K562 (cell line): ENCODE results near the gene VRK3. TPM values are rescaled to one million over a fixed set of nuclear protein-coding genes. Genes with fewer than 3 reads are reported as not detected.
A peak's percentile ranks its signal among the peaks of the same experiment; 100 is the strongest.

Experiments
- ATAC-seq: fragments of 200-7000 bp; cut with Tn5 transposase; 3 replicates; pipeline ENCODE4 v1.9.1; 2020; ENCODE audit warnings: moderate library complexity
- BruUV-seq: library from RNA; stranded (reverse); fragments of 400-500 nt; replicated peaks from 2 replicates; lab custom pipeline; 2021; lab: Mats Ljungman, UMichigan
- CTCF ChIA-PET: fragments of 300-600 bp; formaldehyde crosslinking; extraction: SDS; loops from one replicate; lab custom pipeline; 2021; ENCODE audit warnings: low intra/inter-chr PET ratio; lab: Yijun Ruan, JAX
- POLR2A ChIA-PET: fragments of 300-600, 350-650 bp; sonication (Branson Sonifier 250); formaldehyde crosslinking; extraction: SDS; loops from one replicate; lab custom pipeline; 2021; ENCODE audit warnings: antibody characterized with exemption, inconsistent platforms; lab: Yijun Ruan, JAX
- DNase-seq, 4 experiments: peaks; one replicate each; pipeline versions ENCODE4 v3.0.0 to v3.0.0-alpha.2; 2011 to 2018; ENCODE audit warnings: low spot score in 3 of 4, mixed read lengths in 3 of 4; ENCODE audit errors: extremely low read depth in 1 of 4
- FAIRE-seq: peaks from 2 replicates; lab custom pipeline; 2011; peaks lifted over from hg19 to GRCh38; lab: Jason Lieb, UNC
- H2AFZ ChIP-seq: 2 replicates; pipeline ENCODE4 v1.6.0; 2011; ENCODE audit warnings: low read depth, low read length, control low read depth, inconsistent platforms
- H3K27ac ChIP-seq: fragments of 200-600 bp; 3 replicates; pipeline ENCODE4 v1.8.0; 2011; ENCODE audit warnings: low read depth, mild to moderate bottlenecking, control low read depth, inconsistent platforms, low read length, moderate library complexity, mixed read lengths; ENCODE audit errors: extremely low read depth
- H3K27me3 ChIP-seq, 2 experiments: fragments of 300-600 bp in 1 of 2; 2 replicates in 1 of 2; 3 replicates in 1 of 2; pipeline versions ENCODE4 v1.6.0 to v1.8.0; 2011; ENCODE audit warnings: inconsistent platforms in 2 of 2, low read length in 2 of 2, mild to moderate bottlenecking in 1 of 2, mixed read lengths in 1 of 2, moderate library complexity in 1 of 2; ENCODE audit not compliant: control insufficient read depth in 2 of 2, insufficient read depth in 2 of 2
- H3K36me3 ChIP-seq: fragments of 300-600 bp; 3 replicates; pipeline ENCODE4 v1.8.0; 2011; ENCODE audit warnings: mild to moderate bottlenecking, low read length, inconsistent platforms; ENCODE audit not compliant: control insufficient read depth, insufficient read depth
- H3K4me1 ChIP-seq, 2 experiments: fragments of 200-600 bp in 1 of 2; replicated peaks in 1 of 2; 2 replicates in 1 of 2; 3 replicates in 1 of 2; pipeline versions ENCODE4 v1.5.1 to v1.8.0; 2011; ENCODE audit warnings: inconsistent platforms in 2 of 2, low read length in 2 of 2, mild to moderate bottlenecking in 1 of 2, mixed read lengths in 1 of 2, moderate library complexity in 1 of 2; ENCODE audit not compliant: control insufficient read depth in 2 of 2, insufficient read depth in 2 of 2
- H3K4me2 ChIP-seq: 2 replicates; pipeline ENCODE4 v1.6.1; 2011; ENCODE audit warnings: low read length, control low read depth, inconsistent platforms, mixed read lengths; ENCODE audit not compliant: insufficient read depth
- H3K4me3 ChIP-seq: fragments of 200-600 bp; sonication (generic), shearing (Covaris generic); 2 replicates; pipeline ENCODE4 v1.5.1; 2016; ENCODE audit warnings: control low read depth, inconsistent platforms
- H3K79me2 ChIP-seq: fragments of 200-600 bp; 3 replicates; pipeline ENCODE4 v1.8.0; 2011; ENCODE audit warnings: low read length, inconsistent platforms; ENCODE audit not compliant: control insufficient read depth, insufficient read depth
- H3K9ac ChIP-seq, 2 experiments: 2 replicates each; pipeline versions ENCODE4 v1.6.0 to v1.6.1; 2011; ENCODE audit warnings: low read depth in 2 of 2, low read length in 2 of 2, control low read depth in 1 of 2, inconsistent platforms in 1 of 2, mild to moderate bottlenecking in 1 of 2, mixed read lengths in 1 of 2; ENCODE audit not compliant: insufficient read depth in 1 of 2
- H3K9me1 ChIP-seq: one replicate; pipeline ENCODE4 v1.6.0; 2011; ENCODE audit warnings: inconsistent platforms, mild to moderate bottlenecking, low read length, moderate library complexity; ENCODE audit not compliant: control insufficient read depth, insufficient read depth
- H3K9me3 ChIP-seq: replicated peaks from 2 replicates; pipeline ENCODE4 v1.5.1; 2011; ENCODE audit warnings: low read depth, low read length, inconsistent platforms; ENCODE audit not compliant: control insufficient read depth, insufficient read depth
- H4K20me1 ChIP-seq: replicated peaks from 2 replicates; pipeline ENCODE4 v1.6.1; 2011; ENCODE audit warnings: low read length, inconsistent platforms, mixed read lengths; ENCODE audit not compliant: control insufficient read depth, insufficient read depth
- HMG20A ChIP-seq: fragments of 450-650 bp; formaldehyde crosslinking; conservative IDR thresholded peaks from 2 replicates; pipeline ENCODE4 v1.4.0; 2020; ENCODE audit warnings: mild to moderate bottlenecking, mixed read lengths
- L3MBTL2 ChIP-seq: fragments of 450-650 bp; IDR thresholded peaks from 2 replicates; pipeline ENCODE4 v1.6.1; 2016; ENCODE audit warnings: mild to moderate bottlenecking, moderate library complexity
- SMAD3 ChIP-seq: fragments of 450-650 bp; formaldehyde crosslinking; conservative IDR thresholded peaks from 2 replicates; pipeline ENCODE4 v1.4.0; 2020; ENCODE audit warnings: mild to moderate bottlenecking
- ZFX ChIP-seq: sonication (generic); formaldehyde crosslinking; IDR thresholded peaks from 2 replicates; pipeline ENCODE4 v1.8.0; 2022; ENCODE audit warnings: mild to moderate bottlenecking, missing genetic modification reagents, moderate library complexity
- ZNF311 ChIP-seq: fragments of 250-450 bp; sonication (Bioruptor Pico); IDR thresholded peaks from 2 replicates; pipeline ENCODE4 v1.4.0; 2020; ENCODE audit warnings: mild to moderate bottlenecking, moderate library complexity
- ZSCAN32 ChIP-seq: fragments of 450-650 bp; formaldehyde crosslinking; IDR thresholded peaks from 2 replicates; pipeline ENCODE4 v1.4.0; 2020; ENCODE audit warnings: mild to moderate bottlenecking, moderate library complexity
- WGBS: fragments of 100-300 bp; shearing (Covaris generic); methylation state at CpG from one replicate; pipeline ENCODE4 v1.1.6; 2016; ENCODE audit warnings: low coverage, mixed read lengths; ENCODE audit not compliant: insufficient coverage; ENCODE audit errors: missing lambda C conversion rate; 5-methylcytosine and 5-hydroxymethylcytosine counted together
- in situ Hi-C: fragments of 300-500 bp; cut with MboI; formaldehyde crosslinking; loops from 4 replicates; pipeline ENCODE4 v1.15.0; 2018; ENCODE audit warnings: inconsistent platforms, mixed read lengths
- intact Hi-C: fragments of 100-400 bp; cut with micrococcal nuclease; formaldehyde crosslinking; loops from 2 replicates; pipeline ENCODE4 v1.14.2; 2022
- polyA plus RNA-seq, 8 experiments: library from polyadenylated mRNA; depleted of rRNA in 4 of 8; stranded (reverse) in 5 of 8; unstranded in 3 of 8; fragments of >200 nt; fragmentation: Nextera tagmentation in 2 of 8; fragmentation: Illumina TruSeq in 1 of 8; extraction: Ambion mirVana in 2 of 8; extraction: Trizol in 1 of 8; gene quantifications; 2 replicates each; pipeline versions ENCODE4 v1.2.1 to v1.2.3, GENCODE V29; 2011 to 2014; ENCODE audit warnings: inconsistent platforms in 1 of 8, missing spikeins in 1 of 8
- total RNA-seq, 7 experiments: library from RNA; depleted of rRNA in 6 of 7; stranded (reverse); fragments of >200 nt in 6 of 7; fragmentation: Illumina TruSeq in 2 of 7; extraction: Trizol in 2 of 7; gene quantifications; 2 replicates each; pipeline versions ENCODE4 v1.2.1 to v1.2.3, GENCODE V29; 2011 to 2021; ENCODE audit warnings: low replicate concordance in 1 of 7
- TF ChIP-seq, protein P1 (sequence below): sonication (generic); formaldehyde crosslinking; IDR thresholded peaks from 2 replicates; pipeline ENCODE4 v1.8.0; 2022; ENCODE audit warnings: mild to moderate bottlenecking, low read depth, missing genetic modification reagents
- TF ChIP-seq, protein P2 (sequence below): IDR thresholded peaks from 2 replicates; pipeline ENCODE4 v1.6.1; 2014; ENCODE audit warnings: antibody characterized with exemption
- TF ChIP-seq, protein P3 (sequence below): fragments of 250-450 bp; sonication (Bioruptor Pico); IDR thresholded peaks from 2 replicates; pipeline ENCODE4 v1.5.0; 2022; ENCODE audit warnings: mild to moderate bottlenecking
- TF ChIP-seq, protein P4 (sequence below): fragments of 200-800 bp; sonication (Bioruptor generic); IDR thresholded peaks from 2 replicates; pipeline ENCODE4 v1.6.1; 2017; ENCODE audit warnings: missing genetic modification characterization, missing compliant biosample characterization
- TF ChIP-seq, protein P5 (sequence below), 2 experiments: fragments of 450-650 bp; conservative IDR thresholded peaks; 2 replicates each; pipeline ENCODE4 v1.6.1; 2017; ENCODE audit warnings: mild to moderate bottlenecking in 2 of 2, moderate library complexity in 2 of 2
- TF ChIP-seq, protein P6 (sequence below): sonication (generic); formaldehyde crosslinking; IDR thresholded peaks from 2 replicates; pipeline ENCODE4 v1.8.1; 2022; ENCODE audit warnings: missing genetic modification reagents

Gene VRK3
- total and polyA plus RNA-seq, 9 of the 15 experiments (the other 6 are each of a cell fraction or from before 2014, with no cell fraction given), result 25.6 to 94.3 (median 42.9) TPM

DNA sequence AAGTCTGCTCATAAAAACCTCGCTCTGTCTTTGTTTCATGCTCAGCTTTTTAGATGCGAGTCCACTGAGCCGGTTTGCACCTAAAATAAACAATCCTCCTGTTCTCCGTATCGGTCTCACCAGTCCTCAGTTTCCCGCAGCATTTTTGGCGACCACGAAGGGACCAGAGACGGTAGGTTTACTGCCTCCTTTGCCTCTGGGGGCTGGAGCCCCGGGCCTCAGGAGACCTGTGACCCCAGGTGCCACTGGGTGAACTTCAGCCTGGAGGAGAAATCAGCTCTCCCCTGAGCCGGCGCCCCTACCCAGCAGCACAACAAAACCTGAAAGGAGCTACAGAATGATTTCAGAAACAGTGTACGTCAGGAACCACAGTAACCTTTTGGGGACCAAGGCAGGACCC lies 72.3 kb downstream of the VRK3 start:
- Histone ChIP-seq H3K27me3 (no peaks in the 10 kb centered on the region; a peak in 2 of 5 replicates), H3K4me3 (no peak overlapping the region), H3K4me1 (peaks cover 18 to 21% of the 10 kb centered on the region in 2 experiments; a peak in 4 of 5 replicates), H3K36me3 (no peaks in the 10 kb centered on the region), H3K27ac (no peak overlapping the region), H3K9ac (no peak overlapping the region), H3K9me1 (no peaks in the 10 kb centered on the region), H3K4me2 (no peak overlapping the region), H3K9me3 (no peaks in the 10 kb centered on the region), H2AFZ (0 out of 2 replicates have a peak overlapping the region, but pooled peaks have one; percentile 76), H4K20me1 (no peaks in the 10 kb centered on the region), H3K79me2 (no peaks in the 10 kb centered on the region)
- BruUV-seq, result no TSS peak
- WGBS, result 51% methylated on average over 11 of the region's 13 CpGs
- FAIRE-seq, result no peak
- TF ChIP-seq, protein P1, sequence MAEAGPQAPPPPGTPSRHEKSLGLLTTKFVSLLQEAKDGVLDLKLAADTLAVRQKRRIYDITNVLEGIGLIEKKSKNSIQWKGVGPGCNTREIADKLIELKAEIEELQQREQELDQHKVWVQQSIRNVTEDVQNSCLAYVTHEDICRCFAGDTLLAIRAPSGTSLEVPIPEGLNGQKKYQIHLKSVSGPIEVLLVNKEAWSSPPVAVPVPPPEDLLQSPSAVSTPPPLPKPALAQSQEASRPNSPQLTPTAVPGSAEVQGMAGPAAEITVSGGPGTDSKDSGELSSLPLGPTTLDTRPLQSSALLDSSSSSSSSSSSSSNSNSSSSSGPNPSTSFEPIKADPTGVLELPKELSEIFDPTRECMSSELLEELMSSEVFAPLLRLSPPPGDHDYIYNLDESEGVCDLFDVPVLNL, result no peak
- TF ChIP-seq ZSCAN32 (CRISPR knock-in tag) (no peak), L3MBTL2 (no peak), SMAD3 (CRISPR knock-in tag) (no peak), ZNF311 (CRISPR knock-in tag) (no peak), ZFX (CRISPR knock-in tag) (no peak), HMG20A (CRISPR knock-in tag) (no peak)
- TF ChIP-seq, protein P2, sequence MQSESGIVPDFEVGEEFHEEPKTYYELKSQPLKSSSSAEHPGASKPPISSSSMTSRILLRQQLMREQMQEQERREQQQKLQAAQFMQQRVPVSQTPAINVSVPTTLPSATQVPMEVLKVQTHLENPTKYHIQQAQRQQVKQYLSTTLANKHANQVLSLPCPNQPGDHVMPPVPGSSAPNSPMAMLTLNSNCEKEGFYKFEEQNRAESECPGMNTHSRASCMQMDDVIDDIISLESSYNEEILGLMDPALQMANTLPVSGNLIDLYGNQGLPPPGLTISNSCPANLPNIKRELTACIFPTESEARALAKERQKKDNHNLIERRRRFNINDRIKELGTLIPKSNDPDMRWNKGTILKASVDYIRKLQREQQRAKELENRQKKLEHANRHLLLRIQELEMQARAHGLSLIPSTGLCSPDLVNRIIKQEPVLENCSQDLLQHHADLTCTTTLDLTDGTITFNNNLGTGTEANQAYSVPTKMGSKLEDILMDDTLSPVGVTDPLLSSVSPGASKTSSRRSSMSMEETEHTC, result no peak
- TF ChIP-seq, protein P3, sequence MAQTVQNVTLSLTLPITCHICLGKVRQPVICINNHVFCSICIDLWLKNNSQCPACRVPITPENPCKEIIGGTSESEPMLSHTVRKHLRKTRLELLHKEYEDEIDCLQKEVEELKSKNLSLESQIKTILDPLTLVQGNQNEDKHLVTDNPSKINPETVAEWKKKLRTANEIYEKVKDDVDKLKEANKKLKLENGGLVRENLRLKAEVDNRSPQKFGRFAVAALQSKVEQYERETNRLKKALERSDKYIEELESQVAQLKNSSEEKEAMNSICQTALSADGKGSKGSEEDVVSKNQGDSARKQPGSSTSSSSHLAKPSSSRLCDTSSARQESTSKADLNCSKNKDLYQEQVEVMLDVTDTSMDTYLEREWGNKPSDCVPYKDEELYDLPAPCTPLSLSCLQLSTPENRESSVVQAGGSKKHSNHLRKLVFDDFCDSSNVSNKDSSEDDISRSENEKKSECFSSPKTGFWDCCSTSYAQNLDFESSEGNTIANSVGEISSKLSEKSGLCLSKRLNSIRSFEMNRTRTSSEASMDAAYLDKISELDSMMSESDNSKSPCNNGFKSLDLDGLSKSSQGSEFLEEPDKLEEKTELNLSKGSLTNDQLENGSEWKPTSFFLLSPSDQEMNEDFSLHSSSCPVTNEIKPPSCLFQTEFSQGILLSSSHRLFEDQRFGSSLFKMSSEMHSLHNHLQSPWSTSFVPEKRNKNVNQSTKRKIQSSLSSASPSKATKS (CRISPR knock-in tag), result no peak
- TF ChIP-seq, protein P4, sequence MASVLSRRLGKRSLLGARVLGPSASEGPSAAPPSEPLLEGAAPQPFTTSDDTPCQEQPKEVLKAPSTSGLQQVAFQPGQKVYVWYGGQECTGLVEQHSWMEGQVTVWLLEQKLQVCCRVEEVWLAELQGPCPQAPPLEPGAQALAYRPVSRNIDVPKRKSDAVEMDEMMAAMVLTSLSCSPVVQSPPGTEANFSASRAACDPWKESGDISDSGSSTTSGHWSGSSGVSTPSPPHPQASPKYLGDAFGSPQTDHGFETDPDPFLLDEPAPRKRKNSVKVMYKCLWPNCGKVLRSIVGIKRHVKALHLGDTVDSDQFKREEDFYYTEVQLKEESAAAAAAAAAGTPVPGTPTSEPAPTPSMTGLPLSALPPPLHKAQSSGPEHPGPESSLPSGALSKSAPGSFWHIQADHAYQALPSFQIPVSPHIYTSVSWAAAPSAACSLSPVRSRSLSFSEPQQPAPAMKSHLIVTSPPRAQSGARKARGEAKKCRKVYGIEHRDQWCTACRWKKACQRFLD, result no peak
- TF ChIP-seq, protein P5, sequence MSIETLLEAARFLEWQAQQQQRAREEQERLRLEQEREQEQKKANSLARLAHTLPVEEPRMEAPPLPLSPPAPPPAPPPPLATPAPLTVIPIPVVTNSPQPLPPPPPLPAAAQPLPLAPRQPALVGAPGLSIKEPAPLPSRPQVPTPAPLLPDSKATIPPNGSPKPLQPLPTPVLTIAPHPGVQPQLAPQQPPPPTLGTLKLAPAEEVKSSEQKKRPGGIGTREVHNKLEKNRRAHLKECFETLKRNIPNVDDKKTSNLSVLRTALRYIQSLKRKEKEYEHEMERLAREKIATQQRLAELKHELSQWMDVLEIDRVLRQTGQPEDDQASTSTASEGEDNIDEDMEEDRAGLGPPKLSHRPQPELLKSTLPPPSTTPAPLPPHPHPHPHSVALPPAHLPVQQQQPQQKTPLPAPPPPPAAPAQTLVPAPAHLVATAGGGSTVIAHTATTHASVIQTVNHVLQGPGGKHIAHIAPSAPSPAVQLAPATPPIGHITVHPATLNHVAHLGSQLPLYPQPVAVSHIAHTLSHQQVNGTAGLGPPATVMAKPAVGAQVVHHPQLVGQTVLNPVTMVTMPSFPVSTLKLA (conservative IDR thresholded peaks at IDR 0.05), result no peak
- TF ChIP-seq, protein P6, sequence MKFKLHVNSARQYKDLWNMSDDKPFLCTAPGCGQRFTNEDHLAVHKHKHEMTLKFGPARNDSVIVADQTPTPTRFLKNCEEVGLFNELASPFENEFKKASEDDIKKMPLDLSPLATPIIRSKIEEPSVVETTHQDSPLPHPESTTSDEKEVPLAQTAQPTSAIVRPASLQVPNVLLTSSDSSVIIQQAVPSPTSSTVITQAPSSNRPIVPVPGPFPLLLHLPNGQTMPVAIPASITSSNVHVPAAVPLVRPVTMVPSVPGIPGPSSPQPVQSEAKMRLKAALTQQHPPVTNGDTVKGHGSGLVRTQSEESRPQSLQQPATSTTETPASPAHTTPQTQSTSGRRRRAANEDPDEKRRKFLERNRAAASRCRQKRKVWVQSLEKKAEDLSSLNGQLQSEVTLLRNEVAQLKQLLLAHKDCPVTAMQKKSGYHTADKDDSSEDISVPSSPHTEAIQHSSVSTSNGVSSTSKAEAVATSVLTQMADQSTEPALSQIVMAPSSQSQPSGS (CRISPR knock-in tag), result no peak
- intact Hi-C loops, result no loop called here
- no peak for DNase-seq
- CTCF ChIA-PET, result no interaction called here
- POLR2A ChIA-PET, result interaction anchor here (1.8 kb wide), 1 partner anchor 23 kb away, joined by 6 read pairs; the partner anchor contains the start of gene NUP62
- no peak for ATAC-seq
- in situ Hi-C loops, result no loop called here
